ENCODE measurements around the gene MAPK8IP3. TPM values are rescaled to one million over a fixed set of nuclear protein-coding genes. Genes with fewer than 3 reads are reported as not detected.

MAPK8IP3 gene
- polyA plus RNA-seq, 1 donor (not counting 4 experiments of a cell fraction or from before 2014, with no cell fraction given), result 11.7 TPM

- no peaks in the 10 kb centered on the region for H4K20me1 ChIP-seq (ENCODE audit: control insufficient read depth, extremely low read depth, insufficient read depth, low read length)
- DNase-seq (ENCODE audit: low read depth, low spot score) (no peak), FAIRE-seq (no peak)
- dilution Hi-C loops (cut with MboI; ENCODE audit: extremely low pct_ligation_motif_present, low sequenced_read_pairs), result no loop called here
- no peaks in the 10 kb centered on the region for H3K4me1 ChIP-seq (ENCODE audit: control insufficient read depth, extremely low read depth, insufficient read depth, low read length)
- H3K9me3 ChIP-seq (ENCODE audit: control insufficient read depth, low read depth, low read length), result no peaks in the 10 kb centered on the region
- peaks cover 0 to 14% of the 10 kb centered on the region in 2 experiments for H3K36me3 ChIP-seq (ENCODE audit: control insufficient read depth in 2 of 2, extremely low read depth in 1 of 2, insufficient read depth in 2 of 2, low read length in 2 of 2)
- H3K79me2 ChIP-seq (ENCODE audit: control insufficient read depth, insufficient read depth, low read length), result no peaks in the 10 kb centered on the region
- H2AFZ ChIP-seq (ENCODE audit: control insufficient read depth, low read length), result no peak overlapping the region
- H3K4me2 ChIP-seq (ENCODE audit: control insufficient read depth, extremely low read depth, insufficient read depth, low read depth, low read length), result no peak overlapping the region
- no peaks in the 10 kb centered on the region for H3K9me1 ChIP-seq (ENCODE audit: control insufficient read depth, extremely low read depth, insufficient read depth, low read length)
- no peak overlapping the region for H3K4me3 ChIP-seq (ENCODE audit: control insufficient read depth in 2 of 3, extremely low read depth in 1 of 3, insufficient read depth in 2 of 3, low read depth in 1 of 3, low read length in 3 of 3)
- H3K27me3 ChIP-seq (ENCODE audit: control insufficient read depth, extremely low read depth, insufficient read depth, low read length), result no peaks in the 10 kb centered on the region
- no peak for TF ChIP-seq EZH2 (IDR thresholded peaks at IDR 0.05; ENCODE audit: low read length)
- TF ChIP-seq CTCF (optimal IDR thresholded peaks at IDR 0.05 in 1 of 3, IDR thresholded peaks at IDR 0.05 in 1 of 3, conservative IDR thresholded peaks at IDR 0.05 in 1 of 3; ENCODE audit: extremely low read depth in 1 of 3, insufficient read depth in 2 of 3, low read length in 3 of 3), result no peak
- no peak overlapping the region for H3K27ac ChIP-seq (ENCODE audit: control insufficient read depth, insufficient read depth, low read length)
- H3K9ac ChIP-seq (ENCODE audit: control insufficient read depth, extremely low read depth, insufficient read depth, low read length), result no peak overlapping the region
Measured at GRCh38 chr16:1818204-1818872, 112.3 kb downstream of the MAPK8IP3 start.

DNA sequence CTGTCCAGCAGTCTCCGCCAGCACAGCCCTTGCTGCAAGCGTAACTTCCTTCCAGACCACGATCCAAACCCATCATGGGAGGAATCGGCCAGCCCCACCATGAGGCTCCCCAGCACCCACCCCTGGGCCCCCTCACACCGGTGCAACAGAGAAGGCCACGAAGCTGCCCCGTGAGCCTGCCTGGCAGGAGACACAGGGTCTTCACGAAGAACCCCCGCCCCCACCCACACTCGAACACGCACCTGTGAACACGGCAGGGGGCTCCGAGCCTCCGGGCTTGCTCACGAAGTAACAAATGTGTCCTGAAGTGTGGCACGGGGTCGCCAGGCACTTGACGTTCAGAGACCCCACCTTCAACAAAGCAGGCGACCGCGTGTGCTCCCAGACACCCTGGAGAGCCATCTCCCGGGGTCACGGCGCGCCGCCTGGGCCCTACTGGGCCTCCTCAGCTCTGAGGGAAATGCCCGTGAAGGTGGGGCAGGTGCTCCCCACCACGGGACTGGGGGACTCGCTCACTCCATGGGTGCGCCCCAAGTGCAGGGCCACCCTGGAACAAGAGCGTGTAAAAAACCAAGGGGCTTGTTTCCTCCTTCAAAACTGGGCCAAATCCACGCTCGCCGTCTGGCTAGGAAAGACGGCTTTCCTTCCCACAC, 113.0 kb downstream of the MAPK8IP3 start:
- H3K9me3 ChIP-seq (ENCODE audit: control insufficient read depth, low read depth, low read length), result no peaks in the 10 kb centered on the region
- no peak overlapping the region for H3K4me3 ChIP-seq (ENCODE audit: control insufficient read depth in 2 of 3, extremely low read depth in 1 of 3, insufficient read depth in 2 of 3, low read depth in 1 of 3, low read length in 3 of 3)
- no peaks in the 10 kb centered on the region for H3K79me2 ChIP-seq (ENCODE audit: control insufficient read depth, insufficient read depth, low read length)
- no peaks in the 10 kb centered on the region for H3K27me3 ChIP-seq (ENCODE audit: control insufficient read depth, extremely low read depth, insufficient read depth, low read length)
- TF ChIP-seq CTCF (optimal IDR thresholded peaks at IDR 0.05 in 1 of 3, IDR thresholded peaks at IDR 0.05 in 1 of 3, conservative IDR thresholded peaks at IDR 0.05 in 1 of 3; ENCODE audit: extremely low read depth in 1 of 3, insufficient read depth in 2 of 3, low read length in 3 of 3) (no peak), EZH2 (IDR thresholded peaks at IDR 0.05; ENCODE audit: low read length) (no peak)
- dilution Hi-C loops (cut with MboI; ENCODE audit: extremely low pct_ligation_motif_present, low sequenced_read_pairs), result no loop called here
- FAIRE-seq (no peak), DNase-seq (ENCODE audit: low read depth, low spot score) (no peak)
- H3K27ac ChIP-seq (ENCODE audit: control insufficient read depth, insufficient read depth, low read length), result no peak overlapping the region
- H3K36me3 ChIP-seq (ENCODE audit: control insufficient read depth in 2 of 2, extremely low read depth in 1 of 2, insufficient read depth in 2 of 2, low read length in 2 of 2), result peaks cover 0 to 14% of the 10 kb centered on the region in 2 experiments
- H4K20me1 ChIP-seq (ENCODE audit: control insufficient read depth, extremely low read depth, insufficient read depth, low read length), result no peaks in the 10 kb centered on the region
- no peaks in the 10 kb centered on the region for H3K4me1 ChIP-seq (ENCODE audit: control insufficient read depth, extremely low read depth, insufficient read depth, low read length)
- no peak overlapping the region for H3K4me2 ChIP-seq (ENCODE audit: control insufficient read depth, extremely low read depth, insufficient read depth, low read depth, low read length)
- no peak overlapping the region for H3K9ac ChIP-seq (ENCODE audit: control insufficient read depth, extremely low read depth, insufficient read depth, low read length)
- no peaks in the 10 kb centered on the region for H3K9me1 ChIP-seq (ENCODE audit: control insufficient read depth, extremely low read depth, insufficient read depth, low read length)
- no peak overlapping the region for H2AFZ ChIP-seq (ENCODE audit: control insufficient read depth, low read length)

All from keratinocyte (primary cell).